CD4-positive, alpha-beta T cell treated with Interleukin-17A for 1 hour (primary cell): ENCODE measurements around the gene NMBR.
A peak's percentile ranks its signal among the peaks of the same experiment; 100 is the strongest.
"Not testable (repeated sequence)": the region's sequence is repeated elsewhere in the genome, so short reads cannot be mapped to it uniquely, and the experiment has no call there.

Experiments
- DNase-seq: peaks from one replicate; pipeline ENCODE4 v3.0.0-alpha.2; 2020

The NMBR gene

DNA sequence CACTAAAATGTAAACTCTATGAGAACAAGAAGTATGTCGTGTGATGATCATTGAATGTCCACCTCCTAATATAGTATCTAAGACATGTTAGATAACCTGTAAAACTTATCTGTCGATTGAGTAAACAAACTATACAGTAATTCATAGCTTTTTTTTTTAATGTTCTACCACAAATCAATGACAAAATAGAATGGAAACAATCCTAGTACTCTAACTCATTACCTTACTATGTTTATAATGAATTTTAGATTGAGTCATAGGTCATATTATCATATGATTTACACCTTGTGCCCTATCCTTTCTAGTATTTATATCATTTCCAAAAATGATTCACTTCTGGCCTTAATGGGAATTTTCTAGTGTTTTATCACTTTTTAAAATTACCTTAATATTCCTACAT lies 6.3 kb upstream of the NMBR start:
- no peak for DNase-seq

DNA sequence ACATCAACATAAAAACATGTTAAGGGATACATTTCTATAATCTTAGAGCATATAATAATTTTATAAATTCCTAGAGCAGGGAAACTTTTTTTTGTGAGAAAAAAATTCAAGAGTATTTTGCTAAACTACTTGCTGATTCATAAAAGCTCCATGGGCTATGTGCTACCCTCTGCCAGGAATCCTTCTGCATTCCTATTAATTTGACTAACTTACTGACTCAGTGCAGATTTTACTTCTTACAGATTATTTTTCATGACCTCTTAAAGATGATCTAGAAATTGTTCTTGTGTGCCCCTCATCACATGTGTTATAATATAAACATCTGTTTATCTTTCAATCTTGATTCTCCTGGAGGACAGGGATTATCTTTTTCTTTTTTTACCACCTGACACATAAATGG lies 5.8 kb upstream of the NMBR start:
- no peak for DNase-seq

DNA sequence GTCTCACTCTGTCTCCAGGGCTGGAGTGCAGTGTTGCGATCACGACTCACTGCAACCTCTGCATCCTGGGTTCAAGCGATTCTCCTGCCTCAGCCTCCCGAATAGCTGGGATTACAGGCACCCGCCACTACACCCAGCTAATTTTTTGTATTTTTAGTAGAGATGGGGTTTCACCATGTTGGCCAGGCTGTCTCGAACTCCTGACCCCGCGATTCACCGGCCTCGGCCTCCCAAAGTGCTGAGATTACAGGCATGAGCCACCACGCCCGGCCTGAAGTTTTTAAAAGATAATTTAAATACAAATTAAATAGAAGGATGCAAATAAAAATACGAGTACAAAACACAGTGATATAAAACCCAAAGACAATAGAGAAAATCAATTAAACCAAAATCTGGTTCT lies 5.4 kb downstream of the NMBR start:
- not testable (repeated sequence) for DNase-seq

DNA sequence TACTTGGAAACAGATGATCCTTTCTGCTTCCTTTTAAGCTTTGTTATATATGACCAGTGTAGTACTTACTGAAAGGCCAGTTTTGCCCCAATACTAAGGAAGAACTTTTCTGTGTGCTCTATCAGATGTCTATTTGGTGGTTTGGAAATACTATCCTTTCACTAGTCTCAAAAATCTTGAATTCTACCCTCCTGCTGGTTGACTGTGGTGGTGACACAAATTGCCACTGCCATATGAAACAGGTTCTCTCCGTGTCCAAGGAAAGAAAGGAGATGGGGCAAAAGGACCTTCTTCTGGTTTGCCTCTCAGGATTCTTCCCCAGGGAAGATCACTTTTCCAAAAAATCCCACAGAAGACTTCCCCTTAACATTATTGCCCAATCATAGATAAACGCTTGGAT lies 8.0 kb downstream of the NMBR start:
- no peak for DNase-seq

DNA sequence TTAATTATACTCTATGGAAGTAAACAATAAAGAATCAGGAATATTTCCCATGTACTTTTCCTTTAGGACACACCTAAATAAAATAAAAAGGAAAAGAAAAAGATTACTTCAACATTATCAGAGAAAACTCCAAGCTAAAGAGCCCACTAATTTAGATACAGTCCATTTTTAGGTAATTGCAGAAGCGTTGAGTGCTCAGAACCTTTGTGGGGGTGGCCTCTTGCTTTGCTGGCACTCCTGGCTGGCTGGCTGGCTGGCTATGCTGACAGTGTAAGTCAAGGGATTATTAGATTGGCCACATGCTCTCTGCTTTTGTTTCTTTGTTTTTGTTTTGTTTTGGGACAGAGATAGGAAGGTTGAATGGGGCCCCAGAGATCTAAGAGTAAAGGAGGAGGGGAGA lies 14.3 kb downstream of the NMBR start, which contains the start of gene GJE1:
TSS of gene GJE1 (plus strand) at position 301 of the 400 bp plus-strand sequence. CDS start 234 bp downstream, outside the sequence.
- DNase-seq, result no peak

DNA sequence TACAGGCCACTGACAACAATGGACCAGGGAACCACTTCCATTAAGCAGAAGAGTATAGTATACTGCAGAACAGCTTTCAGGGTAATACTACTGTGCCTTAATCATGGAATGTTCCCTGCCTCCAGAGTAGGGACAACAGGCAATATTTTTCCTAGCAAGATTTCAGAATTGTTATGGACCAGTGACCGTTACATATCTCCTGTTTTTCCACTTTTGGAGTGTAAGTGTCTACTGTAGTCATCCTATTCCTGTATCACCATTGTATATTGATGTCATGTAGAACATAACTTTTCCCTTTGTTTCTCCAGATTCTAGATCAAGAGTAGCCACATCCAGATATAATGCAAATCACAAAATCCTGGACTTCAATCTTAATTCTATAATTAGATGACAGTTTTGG lies 16.1 kb downstream of the NMBR start:
- DNase-seq, result no peak

GRCh38 chr6:142121342-142121741 lies 25.6 kb downstream of the NMBR start:
- DNase-seq, result no peak

GRCh38 chr6:142118925-142119324 lies 28.0 kb downstream of the NMBR start:
- DNase-seq, result no peak

- no peak for DNase-seq
These were observed 28.6 kb downstream of the NMBR start for GRCh38 chr6:142118328-142118727.

DNA sequence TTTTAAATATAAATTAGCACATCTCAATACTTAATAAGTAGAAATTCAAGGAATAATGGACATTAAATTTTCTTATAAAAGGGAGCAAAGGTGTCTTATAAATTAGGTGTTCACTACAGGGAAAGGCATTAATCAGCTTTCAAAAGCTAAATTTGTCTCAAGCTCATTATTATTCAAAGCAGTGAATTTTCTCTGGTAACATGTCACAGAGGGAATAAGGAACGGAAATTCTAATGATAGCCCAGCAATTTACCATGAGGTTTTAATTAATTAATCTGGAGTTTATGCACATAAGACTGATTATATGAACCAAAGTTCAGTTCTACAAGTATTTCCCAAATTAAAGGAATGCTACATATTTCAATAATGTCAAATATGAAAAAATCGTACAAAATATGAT lies 29.6 kb downstream of the NMBR start:
- no peak for DNase-seq

- DNase-seq, result peak; percentile 69
These were observed 34.4 kb downstream of the NMBR start for GRCh38 chr6:142112451-142113061.

DNA sequence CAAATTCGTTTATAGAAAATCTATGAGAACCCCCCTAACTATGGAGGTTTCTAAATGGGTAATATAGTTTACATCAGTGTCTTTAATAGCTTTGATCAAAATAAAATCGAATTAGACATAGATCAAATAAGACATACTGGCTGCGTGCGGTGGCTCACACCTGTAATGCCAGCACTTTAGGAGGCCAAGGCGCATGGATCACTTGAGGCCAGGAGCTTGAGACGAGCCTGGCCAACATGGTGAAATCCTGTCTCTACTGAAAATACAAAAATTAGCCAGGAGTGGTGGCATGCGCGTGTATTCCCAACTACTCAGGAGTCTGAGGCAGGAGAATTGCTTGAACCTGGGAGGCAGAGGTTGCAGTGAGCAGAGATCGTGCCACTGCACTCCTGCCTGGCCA lies 36.1 kb downstream of the NMBR start:
- not testable (repeated sequence) for DNase-seq

GRCh38 chr6:142104820-142105219 lies 42.1 kb downstream of the NMBR start:
- not testable (repeated sequence) for DNase-seq

- no peak for DNase-seq
These were observed 58.1 kb downstream of the NMBR start for GRCh38 chr6:142088858-142089216.

- no peak for DNase-seq
These were observed 58.7 kb downstream of the NMBR start for GRCh38 chr6:142087950-142088857.

DNA sequence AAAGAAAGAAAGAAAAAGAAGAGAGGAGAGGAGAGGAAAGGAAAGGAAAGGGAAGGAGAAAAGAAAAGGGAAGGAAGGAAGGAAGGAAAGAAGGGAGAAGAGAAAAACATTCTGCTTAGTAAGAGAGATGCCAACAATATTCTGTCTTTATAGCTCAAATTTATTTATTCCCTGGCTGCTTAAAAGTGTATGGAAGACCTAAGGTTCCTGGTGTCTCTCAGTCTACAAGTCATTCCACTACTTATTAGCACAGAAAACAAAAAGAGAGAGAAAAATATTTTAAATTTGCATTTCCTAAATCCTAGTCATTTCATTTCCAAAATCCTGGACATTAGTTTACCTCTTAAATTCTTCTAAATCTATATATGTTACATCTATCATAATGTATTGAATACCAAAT lies 67.8 kb downstream of the NMBR start:
- no peak for DNase-seq

DNA sequence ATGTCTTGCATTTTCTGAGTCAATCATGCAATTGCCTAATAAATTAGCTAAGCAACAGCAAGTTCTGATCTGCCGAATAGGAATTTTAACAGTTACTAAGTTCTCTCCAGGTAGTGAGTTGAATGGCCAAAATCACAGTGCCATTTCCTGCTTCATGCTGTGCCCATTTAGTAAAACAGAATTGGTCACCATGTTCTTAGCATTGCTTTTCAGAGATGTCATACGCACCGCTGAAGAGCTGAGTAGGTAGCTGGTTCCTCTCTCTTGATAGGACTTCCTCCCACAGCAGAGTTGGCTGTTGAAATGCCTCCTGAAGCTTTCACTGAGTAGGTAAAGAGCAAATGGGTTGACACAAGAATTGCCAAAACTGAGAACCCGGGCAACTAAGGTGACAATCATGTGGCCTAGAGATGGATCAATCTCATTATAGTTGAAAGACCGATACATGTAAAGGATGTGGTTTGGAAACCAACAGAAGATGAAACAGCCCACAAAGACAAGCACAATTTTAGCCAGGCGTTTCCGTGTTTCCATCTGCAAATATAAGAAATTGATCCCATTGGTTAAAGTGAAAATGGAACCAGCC lies 71.3 kb downstream of the NMBR start:
- peak; percentile 17 for DNase-seq

GRCh38 chr6:142074516-142074915 lies 72.4 kb downstream of the NMBR start:
- no peak for DNase-seq

GRCh38 chr6:142071981-142072380 lies 74.9 kb downstream of the NMBR start:
- DNase-seq, result no peak

DNA sequence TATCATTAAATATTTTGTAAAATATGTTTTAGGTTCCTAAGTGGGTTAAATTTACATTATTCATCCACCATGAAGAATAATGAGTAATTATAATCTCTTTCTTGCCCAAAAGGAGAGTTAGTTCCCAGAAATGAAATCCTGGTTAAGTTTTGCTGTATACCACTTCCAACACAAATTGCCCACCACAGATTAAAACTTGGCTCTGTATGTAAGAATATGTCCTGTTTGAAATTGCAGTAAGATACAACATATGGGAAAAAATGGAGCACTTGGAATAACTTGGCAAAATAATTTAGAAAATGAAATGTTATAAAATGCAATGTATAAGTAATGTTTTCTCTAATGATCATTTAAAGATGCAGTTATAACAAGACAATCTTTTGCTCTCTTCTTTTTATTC lies 78.5 kb downstream of the NMBR start:
- no peak for DNase-seq

DNA sequence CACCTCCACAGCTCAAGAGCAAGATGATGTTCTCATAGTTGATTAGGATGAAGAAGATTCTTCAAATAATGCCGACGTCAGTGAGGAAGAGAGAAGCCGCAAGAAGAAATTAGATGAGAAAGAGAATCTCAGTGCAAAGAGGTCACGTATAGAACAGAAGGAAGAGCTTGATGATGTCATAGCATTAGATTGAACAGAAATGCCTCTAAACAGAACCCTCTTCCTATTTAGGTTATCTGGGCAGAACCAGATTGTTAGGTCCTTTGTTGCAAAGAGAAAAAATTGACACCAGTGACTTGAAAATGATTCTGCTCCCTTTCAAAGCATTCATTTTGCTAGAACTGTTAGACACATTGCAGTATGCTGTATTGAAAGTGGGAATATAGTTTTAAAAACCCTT lies 84.1 kb downstream of the NMBR start:
- not testable (repeated sequence) for DNase-seq

DNA sequence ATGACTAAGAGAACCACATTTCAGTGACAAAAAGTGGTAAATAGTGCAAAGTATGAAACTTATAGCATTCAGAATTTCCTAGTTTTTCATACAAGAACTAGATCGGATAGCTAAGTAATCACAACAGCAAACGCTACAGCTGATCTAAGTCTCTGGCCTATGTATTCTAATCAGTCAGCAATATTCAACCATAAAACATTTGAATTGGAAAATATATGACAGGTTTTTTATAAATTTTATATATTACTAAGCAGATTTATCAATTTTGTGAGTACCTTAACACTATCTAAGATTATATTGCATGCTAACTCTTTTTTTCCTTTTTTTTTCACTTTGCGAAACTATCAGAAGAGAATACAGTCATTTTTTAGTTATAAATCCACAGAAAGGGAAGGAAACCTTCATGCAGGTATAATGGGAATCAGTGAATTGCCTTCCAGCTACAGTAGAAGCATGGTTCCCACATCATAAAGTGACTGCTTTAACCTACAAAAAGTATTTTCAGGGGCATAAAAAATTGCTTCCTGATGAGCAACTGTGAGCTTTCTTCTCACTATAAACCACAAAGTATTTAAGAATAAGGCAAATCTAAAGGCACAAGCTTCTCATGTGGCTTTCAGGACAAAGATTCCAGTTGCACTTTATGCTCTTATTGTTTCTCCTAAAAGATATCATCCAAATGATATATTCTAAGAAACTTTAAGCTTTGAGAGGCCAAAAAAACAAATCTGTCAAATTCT lies 88.2 kb downstream of the NMBR start:
- no peak for DNase-seq

- no peak for DNase-seq
These were observed 91.7 kb downstream of the NMBR start for GRCh38 chr6:142055219-142055618.
